KMS-11 (cell line): ENCODE data around the gene THOP1.

Source experiments
- H2AFZ ChIP-seq: fragments of 200-600 bp; sonication (generic); 2 replicates; pipeline ENCODE4 v1.6.1; 2016; ENCODE audit warnings: antibody characterized with exemption, mixed run types, low read depth
- H3K27ac ChIP-seq: fragments of 200-600 bp; sonication (generic); 2 replicates; pipeline ENCODE4 v1.6.1; 2016; ENCODE audit warnings: mild to moderate bottlenecking, mixed run types
- H3K27me3 ChIP-seq: fragments of 200-600 bp; sonication (generic); 2 replicates; pipeline ENCODE4 v1.6.1; 2017; ENCODE audit warnings: mild to moderate bottlenecking, low read depth, mixed run types, moderate library complexity; ENCODE audit not compliant: insufficient read depth
- H3K36me3 ChIP-seq: fragments of 200-600 bp; sonication (generic); 2 replicates; pipeline ENCODE4 v1.6.1; 2017; ENCODE audit warnings: mild to moderate bottlenecking, mixed run types; ENCODE audit not compliant: insufficient read depth
- H3K4me1 ChIP-seq: fragments of 200-600 bp; sonication (generic); 2 replicates; pipeline ENCODE4 v1.6.1; 2016; ENCODE audit warnings: mild to moderate bottlenecking, low read depth, mixed run types; ENCODE audit not compliant: poor library complexity, severe bottlenecking
- H3K4me2 ChIP-seq: fragments of 200-600 bp; sonication (generic); 2 replicates; pipeline ENCODE4 v1.7.0; 2016; ENCODE audit warnings: mild to moderate bottlenecking, mixed run types
- H3K4me3 ChIP-seq: fragments of 200-600 bp; sonication (generic); IDR thresholded peaks from 2 replicates; pipeline ENCODE4 v1.6.1; 2017; ENCODE audit warnings: low read depth, low read length, mixed read lengths; ENCODE audit not compliant: insufficient read depth
- H3K79me2 ChIP-seq: fragments of 200-600 bp; sonication (generic); 2 replicates; pipeline ENCODE4 v1.6.1; 2016; ENCODE audit warnings: low read depth, mixed run types; ENCODE audit not compliant: insufficient read depth
- H3K9ac ChIP-seq: fragments of 200-600 bp; sonication (generic); 2 replicates; pipeline ENCODE4 v1.6.1; 2016; ENCODE audit warnings: mild to moderate bottlenecking, mixed run types
- H4K20me1 ChIP-seq: fragments of 200-600 bp; sonication (generic); 2 replicates; pipeline ENCODE4 v1.6.1; 2016; ENCODE audit warnings: mild to moderate bottlenecking, mixed run types; ENCODE audit not compliant: insufficient read depth
- TF ChIP-seq, protein P1 (sequence below): fragments of 200-600 bp; sonication (generic); conservative IDR thresholded peaks from 2 replicates; pipeline ENCODE4 v1.6.1; 2017; ENCODE audit warnings: low read depth, mild to moderate bottlenecking, antibody characterized with exemption, low read length, moderate library complexity, mixed read lengths

THOP1 gene

DNA sequence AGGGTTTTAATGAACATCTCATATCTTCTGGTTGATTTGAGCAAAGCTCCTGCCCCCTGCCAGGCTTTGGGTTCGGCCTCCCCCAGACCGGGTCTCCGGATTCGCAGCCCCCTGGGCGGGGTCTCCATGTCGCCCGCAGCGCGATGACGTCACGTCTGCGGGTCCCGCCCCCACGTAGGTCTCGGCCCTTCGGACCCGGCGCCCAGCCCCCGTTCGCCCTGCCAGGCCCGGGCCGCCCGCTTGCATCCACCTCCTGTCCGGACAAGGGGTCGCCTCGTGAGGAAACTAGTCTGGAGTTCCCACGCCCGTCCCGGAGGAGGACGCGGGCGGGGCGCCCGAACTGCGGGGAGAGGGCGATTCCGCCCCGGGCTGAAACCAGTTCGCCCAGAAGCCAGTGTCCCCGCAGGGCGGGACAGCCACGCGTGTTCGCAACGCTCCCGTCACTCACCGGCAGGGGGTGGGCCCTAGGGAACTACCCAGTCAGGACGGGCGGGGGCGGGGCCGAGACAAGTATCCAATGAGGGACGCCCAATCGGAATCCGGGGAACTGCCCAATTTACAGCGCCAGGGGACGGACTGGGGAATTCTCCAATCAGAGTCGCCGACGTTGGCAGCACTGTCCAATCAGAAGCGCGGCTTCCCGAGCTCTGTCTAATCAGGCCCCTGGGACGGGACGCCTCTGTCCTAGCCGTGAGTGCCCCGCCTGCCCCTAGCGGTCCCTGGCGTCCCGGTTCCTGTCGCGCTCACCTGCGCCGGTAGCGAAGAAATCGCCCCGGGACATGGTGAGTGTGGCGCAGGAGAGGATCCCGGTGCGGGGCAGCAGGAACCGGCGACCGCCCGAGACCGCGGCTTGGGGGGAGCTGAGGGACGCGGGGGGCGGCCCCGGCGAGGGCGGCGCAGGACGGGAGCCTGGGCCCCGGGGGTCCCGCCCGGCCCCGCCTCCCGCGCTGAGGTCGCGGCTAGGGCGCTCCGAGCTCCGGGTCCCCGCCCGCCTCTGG, 55.8 kb downstream of the THOP1 start, which contains the start of gene ZNF555:
ZNF555 (plus strand) TSS at position 682 of the 998 bp plus-strand sequence; CDS start at position 780, 98 bp downstream.
- Histone ChIP-seq H3K4me3 (no peak within 1 kb of the TSS), H3K79me2 (no peaks in the 10 kb centered on the region), H4K20me1 (no peaks in the 10 kb centered on the region), H3K27ac (no peak within 1 kb of the TSS), H3K9ac (no peak within 1 kb of the TSS), H3K36me3 (no peaks in the 10 kb centered on the region), H3K4me1 (no peaks in the 10 kb centered on the region), H3K27me3 (peaks cover 13% of the 10 kb centered on the region; the same call in 1 of the 2 replicates), H2AFZ (no peak within 1 kb of the TSS), H3K4me2 (no peak within 1 kb of the TSS)
- TF ChIP-seq, protein P1, sequence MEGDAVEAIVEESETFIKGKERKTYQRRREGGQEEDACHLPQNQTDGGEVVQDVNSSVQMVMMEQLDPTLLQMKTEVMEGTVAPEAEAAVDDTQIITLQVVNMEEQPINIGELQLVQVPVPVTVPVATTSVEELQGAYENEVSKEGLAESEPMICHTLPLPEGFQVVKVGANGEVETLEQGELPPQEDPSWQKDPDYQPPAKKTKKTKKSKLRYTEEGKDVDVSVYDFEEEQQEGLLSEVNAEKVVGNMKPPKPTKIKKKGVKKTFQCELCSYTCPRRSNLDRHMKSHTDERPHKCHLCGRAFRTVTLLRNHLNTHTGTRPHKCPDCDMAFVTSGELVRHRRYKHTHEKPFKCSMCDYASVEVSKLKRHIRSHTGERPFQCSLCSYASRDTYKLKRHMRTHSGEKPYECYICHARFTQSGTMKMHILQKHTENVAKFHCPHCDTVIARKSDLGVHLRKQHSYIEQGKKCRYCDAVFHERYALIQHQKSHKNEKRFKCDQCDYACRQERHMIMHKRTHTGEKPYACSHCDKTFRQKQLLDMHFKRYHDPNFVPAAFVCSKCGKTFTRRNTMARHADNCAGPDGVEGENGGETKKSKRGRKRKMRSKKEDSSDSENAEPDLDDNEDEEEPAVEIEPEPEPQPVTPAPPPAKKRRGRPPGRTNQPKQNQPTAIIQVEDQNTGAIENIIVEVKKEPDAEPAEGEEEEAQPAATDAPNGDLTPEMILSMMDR, result no peak

DNA sequence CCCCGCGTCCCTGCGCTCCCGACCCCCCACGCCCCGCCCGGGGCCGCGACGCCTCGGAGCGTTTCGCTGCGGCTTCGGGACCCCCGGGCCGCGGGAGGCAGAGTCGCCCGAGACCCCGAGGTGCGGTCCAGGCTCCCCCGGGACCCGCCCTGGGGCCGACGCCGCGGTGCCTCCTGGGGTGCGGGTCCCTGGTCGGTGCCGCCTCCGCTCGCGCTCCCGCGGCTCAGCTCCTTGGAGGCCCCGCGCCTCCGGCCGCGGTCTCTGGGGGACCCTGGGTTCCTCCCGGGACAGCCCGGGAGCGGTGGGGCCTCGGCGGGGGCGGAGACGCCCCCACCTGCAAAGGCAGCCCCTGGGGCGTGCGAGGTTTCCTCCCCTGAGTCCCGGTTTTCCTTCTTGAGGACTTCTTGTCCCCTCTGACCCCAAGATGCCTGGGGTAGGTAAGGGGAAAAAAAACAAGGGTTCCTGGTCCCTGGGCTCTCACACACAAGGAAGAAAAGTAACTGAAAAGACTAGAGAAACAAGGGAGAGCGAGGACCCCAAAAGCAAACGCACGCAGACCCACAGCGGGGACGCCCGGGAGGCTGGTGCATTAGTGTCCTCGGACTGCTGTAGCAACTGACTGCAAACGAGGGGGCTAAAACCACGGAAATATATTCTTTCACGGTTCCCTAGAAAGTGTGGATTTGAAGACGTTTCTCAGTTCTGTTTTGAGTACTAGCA, 56.7 kb downstream of the THOP1 start:
- Histone ChIP-seq H3K36me3 (no peaks in the 10 kb centered on the region), H3K79me2 (no peaks in the 10 kb centered on the region), H3K27me3 (peaks cover 15% of the 10 kb centered on the region; the same call in 1 of the 2 replicates), H2AFZ (no peak overlapping the region), H3K27ac (no peak overlapping the region), H3K4me3 (no peak overlapping the region), H4K20me1 (no peaks in the 10 kb centered on the region), H3K4me1 (no peaks in the 10 kb centered on the region), H3K4me2 (no peak overlapping the region), H3K9ac (no peak overlapping the region)
- TF ChIP-seq, protein P1, result no peak

DNA sequence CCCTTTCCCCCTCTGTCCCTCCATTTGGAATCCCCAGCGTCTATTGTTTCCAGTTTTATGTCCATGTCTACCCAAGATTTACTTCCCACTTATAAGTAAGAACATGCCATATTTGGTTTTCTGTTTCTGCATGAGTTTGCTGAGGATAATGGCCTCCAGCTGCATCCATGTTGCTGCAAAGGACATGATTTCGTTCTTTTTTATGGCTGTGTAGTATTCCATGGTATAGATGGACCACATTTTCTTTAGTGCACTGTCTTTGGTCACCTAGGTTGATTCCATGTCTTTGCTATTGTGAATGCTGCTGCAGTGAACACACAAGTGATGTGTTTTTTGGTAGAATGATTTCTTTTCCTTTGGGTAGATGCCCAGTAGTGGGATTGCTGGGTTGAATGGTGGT, 59.8 kb downstream of the THOP1 start:
- no peak overlapping the region for H3K4me2 ChIP-seq
- no peaks in the 10 kb centered on the region for H3K4me1 ChIP-seq
- no peak overlapping the region for H3K4me3 ChIP-seq
- H3K27me3 ChIP-seq, result peaks cover 18% of the 10 kb centered on the region; the same call in 1 of the 2 replicates
- no peaks in the 10 kb centered on the region for H3K36me3 ChIP-seq
- TF ChIP-seq, protein P1, result no peak
- no peaks in the 10 kb centered on the region for H3K79me2 ChIP-seq
- H4K20me1 ChIP-seq, result no peaks in the 10 kb centered on the region
- H3K9ac ChIP-seq, result no peak overlapping the region
- no peak overlapping the region for H3K27ac ChIP-seq
- no peak overlapping the region for H2AFZ ChIP-seq

DNA sequence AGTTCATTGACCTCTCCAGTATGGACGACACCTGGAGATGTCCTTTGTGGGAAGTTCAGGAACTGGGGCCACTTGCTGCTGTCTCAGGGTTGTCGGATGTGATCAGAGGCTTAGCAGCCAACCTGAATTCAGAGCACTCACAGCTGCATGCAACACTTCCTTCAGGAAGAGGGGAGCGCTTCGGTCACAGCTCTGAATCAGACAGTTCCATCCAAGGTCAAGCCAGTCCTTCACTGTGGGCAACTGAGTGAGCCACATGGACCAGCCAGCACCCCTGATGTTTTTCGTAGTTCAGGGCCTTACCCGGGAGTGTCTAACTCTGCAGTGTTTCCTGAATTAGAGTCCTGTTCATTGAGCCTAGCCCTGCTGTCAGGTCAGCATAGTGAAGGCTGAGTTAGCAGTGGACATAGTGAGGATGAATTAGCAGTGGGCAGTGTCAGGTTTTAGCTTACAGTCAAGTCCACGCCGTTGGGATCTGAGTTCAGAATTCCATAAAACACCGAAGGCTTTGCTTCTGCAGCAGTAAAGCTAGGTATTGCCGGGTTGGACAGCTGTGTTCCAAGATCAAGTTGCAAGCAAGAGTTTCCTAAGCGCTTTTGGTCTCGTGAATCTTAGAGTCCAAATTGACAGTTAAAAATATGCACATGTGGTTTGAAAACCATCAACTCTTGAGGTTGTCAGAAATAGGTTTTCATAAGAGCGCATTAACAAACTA, 61.0 kb downstream of the THOP1 start:
- H4K20me1 ChIP-seq, result no peaks in the 10 kb centered on the region
- H3K9ac ChIP-seq, result no peak overlapping the region
- TF ChIP-seq, protein P1, result no peak
- no peaks in the 10 kb centered on the region for H3K36me3 ChIP-seq
- no peak overlapping the region for H2AFZ ChIP-seq
- no peaks in the 10 kb centered on the region for H3K79me2 ChIP-seq
- H3K27ac ChIP-seq, result no peak overlapping the region
- H3K27me3 ChIP-seq, result peaks cover 18% of the 10 kb centered on the region; the same call in 1 of the 2 replicates
- no peak overlapping the region for H3K4me3 ChIP-seq
- H3K4me1 ChIP-seq, result no peaks in the 10 kb centered on the region
- no peak overlapping the region for H3K4me2 ChIP-seq
